Stimulated activated CD8-positive, alpha-beta memory T cell treated with anti-CD3 and anti-CD28 coated beads, Interleukin-2, amount 100 ng/mL, for 48 hours (primary cell): ENCODE data around the gene HRK.

Experiments
- DNase-seq, 2 donors: peaks; one replicate each; pipeline ENCODE4 v3.0.0-alpha.2; 2020; ENCODE audit warnings: low read depth in 2 of 2

Gene HRK

DNA sequence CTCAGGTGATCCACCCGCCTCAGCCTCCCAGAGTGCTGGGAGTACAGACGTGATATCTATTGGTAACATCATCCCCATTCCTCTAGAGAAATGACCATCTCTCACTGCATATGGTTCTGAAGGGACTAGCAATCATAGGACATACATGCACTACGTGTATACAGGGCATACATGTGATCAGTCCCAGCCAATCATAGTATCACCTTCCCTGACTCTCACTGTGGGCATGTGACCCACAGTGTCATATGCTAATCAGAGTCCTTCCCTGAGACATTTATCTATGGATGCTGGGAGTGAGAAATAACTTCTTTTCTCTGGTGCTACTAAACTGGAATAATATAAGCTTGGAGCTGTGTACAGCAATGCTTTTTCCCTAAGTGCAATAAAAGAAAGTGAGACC is 17.4 kb upstream of the HRK start:
- DNase-seq: no peak

DNA sequence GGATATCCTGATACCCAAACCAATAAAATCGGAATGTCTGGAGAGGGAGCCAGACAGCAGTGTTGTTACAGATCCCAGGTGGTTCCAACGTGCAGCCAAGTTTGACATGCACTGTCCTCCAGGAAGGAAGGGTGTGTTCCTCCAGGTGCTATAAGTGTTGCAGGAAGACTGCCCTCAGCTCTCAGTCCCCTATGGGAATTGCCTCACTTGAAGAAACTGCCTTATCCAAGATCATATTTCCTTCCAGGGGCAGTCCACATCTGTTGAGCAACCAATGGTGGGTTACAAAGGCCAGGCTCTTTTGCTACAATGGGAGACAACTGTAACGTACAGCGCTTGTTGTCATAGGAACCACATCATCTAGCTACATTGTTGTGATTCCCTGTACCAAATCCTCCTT is 16.2 kb upstream of the HRK start:
- no peak for DNase-seq

DNA sequence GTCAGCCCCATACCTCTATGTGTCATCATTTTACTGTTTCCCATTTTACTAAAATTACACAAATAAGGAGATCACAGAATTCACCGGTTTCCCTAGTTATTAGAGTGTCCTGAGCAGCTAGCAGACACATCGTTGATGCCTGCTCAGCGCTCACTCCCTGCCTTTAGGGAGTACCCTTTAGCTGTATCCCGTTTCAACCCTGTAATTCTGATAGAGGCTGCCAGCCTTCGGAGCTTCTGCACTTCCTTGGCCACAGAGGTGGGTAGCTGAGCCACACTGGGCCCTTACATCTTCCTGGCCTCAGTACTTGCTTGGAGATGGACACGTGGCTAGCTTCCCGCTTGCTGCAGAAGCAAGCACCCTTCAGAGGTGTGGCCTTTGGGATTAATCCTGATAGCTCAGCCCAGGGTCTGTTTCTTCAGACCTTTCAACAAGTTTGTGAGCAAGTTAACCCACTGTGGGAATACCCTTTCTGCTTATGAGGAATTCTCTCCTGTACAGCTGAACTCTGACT is 15.2 kb upstream of the HRK start:
- no peak for DNase-seq

DNA sequence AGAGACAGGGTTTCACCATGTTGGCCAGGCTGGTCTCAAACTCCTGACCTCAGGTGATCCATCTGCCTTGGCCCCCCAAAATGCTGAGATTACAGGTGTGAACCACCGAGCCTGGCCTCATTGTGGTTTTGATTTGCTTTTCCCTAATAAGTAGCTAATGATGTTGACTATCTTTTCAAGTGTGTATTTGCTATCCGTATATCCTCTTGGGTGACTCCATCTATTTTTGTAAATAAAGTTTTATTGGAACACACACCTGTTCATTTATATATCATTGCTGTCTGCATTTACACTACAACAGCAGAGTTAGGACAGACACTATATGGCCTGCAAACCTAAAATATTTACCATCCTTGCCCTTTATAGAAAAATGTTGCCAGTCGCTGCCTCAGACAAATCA is 13.7 kb upstream of the HRK start:
- no peak for DNase-seq

DNA sequence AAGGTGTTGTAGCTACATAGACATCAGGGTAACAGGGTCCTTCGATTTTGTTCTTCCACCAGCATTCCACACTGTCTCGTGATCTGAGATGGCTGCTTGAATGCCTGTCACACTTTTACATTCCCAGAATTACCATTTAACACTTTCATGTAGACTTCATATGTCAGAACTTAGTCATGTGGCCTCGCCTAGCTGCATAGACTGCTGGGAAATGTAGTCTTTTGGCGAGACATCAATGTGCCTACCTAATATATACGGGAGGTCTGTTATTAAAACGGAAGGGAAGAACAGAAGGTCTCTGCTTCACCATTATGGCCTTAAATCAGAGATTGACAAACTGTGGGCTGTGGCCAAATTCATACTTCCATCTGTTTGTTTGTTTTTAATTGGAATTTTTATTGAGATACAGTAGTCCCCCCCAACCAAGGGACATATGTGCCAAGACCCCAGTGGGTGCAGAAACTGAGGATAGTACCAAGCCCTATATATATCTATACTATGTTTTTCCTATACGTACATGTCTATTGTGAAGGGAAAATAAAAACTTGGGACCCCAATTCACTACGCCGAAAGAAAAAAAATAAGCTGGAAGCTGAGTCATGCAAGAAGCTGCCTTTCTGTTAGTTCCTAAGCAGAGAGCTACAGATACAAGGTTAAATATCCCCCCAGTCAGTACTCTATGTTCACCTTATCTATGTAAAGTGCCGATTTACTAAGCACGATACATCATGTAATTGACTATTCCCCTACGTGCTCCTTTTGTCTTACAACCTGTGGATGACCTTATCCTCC is 11.3 kb upstream of the HRK start:
- no peak for DNase-seq

DNA sequence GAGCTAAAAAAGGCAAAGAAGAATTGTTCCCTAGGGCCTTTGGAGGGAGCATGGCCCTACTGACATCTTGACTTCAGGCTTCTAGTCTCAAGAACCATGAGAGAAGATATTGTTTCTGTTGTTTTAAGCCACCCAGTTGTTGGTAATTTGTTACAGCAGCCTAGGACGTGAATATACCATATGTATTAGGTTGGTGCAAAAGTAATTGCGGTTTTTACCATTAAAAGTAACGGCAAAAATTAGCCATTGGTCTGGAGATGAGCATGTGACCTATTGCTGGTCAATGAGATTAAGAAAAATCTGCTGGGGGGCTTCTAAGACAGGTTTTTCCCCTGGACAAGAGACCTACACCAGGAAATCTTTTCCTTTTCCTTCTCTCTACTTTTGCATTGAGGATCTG is 9.8 kb upstream of the HRK start:
- DNase-seq: no peak

DNA sequence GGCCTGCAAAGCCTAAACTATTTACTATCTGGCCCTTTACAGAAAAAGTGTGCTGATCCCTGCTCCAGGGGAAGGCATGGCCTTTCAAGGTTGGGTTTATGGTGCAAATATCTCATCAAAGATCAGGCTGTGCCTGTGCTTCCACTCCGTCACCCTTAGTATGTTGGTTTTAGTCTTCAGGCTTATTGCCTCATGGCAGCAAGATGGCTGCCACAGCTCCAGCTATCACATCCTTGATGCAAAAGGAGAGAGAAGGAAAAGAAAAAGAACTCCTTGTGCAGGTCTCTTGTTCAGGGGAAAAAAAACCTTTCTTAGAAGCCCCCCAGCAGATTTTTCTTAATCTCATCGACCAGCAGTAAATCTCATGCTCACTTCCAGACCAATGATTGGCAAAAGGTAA is 9.1 kb upstream of the HRK start:
- DNase-seq: no peak

DNA sequence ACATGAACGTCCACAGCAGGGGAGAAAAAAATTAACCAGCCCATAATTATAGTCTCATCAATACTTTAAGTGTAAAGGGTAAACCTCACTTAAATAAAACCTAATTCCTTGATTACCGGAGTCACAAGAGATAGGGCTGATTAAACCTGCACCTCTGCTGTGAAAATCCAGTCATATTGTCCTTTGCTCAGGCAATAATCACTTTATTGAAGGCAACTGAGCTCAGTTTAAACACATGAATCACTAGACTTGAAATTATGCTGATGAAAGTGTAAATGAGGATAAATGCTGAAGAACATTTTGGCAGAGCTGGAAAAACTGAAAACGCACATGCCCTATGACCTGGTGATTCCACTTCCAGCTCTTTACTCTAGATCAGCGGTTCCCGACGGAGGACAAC is 6.7 kb upstream of the HRK start:
- no peak for DNase-seq

DNA sequence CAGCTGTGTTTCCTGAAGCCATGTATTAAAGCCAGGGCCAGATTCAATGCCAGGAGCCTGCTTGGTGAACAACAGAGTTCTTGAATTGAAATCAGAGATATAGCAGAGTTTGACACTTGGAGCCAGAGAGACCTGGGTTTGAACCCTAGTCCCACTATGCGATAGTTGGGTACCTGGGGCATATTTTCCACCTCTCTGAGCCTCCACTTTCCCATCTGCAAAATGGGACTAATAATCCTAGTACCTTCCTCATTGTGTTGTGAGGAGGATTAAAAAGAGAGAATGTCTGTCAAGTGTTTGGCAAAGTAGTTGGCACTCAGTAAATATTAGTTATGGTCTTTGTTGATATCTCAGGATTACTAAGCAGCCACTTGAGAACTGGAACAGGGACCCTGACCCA is 6.0 kb upstream of the HRK start:
- DNase-seq: no peak

DNA sequence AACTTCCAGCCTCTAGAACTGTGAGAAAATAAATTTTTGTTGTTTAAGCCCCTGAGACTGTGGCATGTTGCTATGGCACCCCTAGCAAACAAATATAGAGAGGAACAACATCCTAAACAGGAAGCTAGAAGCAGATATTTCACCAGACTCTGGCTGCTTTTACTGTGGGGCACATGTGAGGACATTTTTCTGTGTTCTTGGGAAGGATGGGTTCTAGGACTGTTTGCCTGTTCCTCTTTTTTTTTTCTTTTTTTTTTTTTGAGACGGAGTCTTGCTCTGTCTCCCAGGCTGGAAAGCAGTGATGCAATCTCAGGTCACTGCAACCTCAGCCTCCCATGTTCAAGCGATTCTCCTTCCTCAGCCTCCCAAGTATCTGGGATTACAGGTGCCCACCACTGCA is 4.2 kb upstream of the HRK start:
- DNase-seq: no peak

DNA sequence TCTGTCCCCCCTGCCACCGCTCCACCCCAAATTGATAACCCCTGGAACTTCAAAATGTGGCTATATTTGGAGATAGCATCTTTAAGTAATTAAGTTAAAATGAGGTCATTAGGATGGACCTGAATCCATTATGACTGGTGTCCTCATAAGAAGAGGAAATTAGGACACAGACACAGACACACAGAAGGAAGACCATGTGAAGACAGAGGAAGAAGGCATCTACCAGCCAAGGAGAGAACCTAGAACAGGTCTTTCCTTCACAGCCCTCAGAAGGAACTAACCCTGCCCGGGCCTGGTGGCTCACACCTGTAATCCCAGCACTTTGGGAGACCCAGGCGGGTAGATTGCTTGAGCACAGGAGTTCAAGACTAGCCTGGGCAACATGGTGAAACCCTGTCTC is 3.6 kb upstream of the HRK start:
- DNase-seq: no peak

DNA sequence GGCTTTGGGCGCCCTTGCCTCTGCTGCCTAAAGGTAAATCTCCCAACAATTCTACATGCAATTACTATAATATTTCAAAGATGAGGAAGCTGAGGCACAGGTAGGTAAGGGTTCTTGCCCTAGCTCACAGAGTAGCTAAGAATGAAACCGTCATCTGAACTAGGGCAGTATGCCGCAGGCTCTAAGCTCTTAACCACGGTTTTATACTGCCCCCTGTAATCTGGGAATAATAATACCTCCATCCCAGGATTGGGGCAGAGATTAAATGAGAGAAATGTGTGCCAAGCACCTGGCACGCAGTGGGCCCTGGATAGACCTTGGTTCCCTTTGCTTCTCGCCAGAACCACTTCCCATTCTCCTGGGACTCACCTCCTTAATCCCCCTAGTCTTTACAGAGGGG is 1.5 kb upstream of the HRK start:
- DNase-seq: no peak

DNA sequence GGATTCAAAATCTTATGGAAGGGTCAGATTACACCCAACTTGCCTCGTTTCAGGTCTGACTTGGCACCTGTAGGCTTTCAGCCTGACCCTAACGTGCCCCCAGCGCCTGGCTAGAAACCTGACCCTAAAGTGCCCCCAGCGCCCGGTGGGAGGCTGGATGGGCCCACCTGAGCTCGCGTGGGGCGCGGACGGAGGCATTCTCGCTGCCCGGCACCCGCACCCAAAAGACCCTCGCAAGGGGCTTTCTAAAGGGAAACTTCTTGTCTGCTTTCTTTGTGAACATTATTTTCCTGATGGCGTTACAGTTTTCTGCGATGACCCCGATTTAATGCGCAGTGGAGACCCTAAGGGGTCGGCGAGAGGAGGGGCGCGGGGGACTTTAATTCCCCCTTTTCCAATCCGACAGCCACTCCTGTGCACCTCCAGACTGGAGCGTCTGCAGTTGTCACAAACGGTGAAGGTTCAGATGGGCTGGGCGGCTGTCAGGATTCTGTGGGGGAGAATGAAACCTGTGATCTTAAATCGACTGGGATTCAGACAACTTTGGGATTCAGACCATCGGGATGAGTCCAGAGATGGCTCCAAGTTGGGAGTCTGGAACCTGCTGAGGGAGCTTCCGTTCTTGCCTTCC is 751 bp upstream of the HRK start:
- no peak for DNase-seq

DNA sequence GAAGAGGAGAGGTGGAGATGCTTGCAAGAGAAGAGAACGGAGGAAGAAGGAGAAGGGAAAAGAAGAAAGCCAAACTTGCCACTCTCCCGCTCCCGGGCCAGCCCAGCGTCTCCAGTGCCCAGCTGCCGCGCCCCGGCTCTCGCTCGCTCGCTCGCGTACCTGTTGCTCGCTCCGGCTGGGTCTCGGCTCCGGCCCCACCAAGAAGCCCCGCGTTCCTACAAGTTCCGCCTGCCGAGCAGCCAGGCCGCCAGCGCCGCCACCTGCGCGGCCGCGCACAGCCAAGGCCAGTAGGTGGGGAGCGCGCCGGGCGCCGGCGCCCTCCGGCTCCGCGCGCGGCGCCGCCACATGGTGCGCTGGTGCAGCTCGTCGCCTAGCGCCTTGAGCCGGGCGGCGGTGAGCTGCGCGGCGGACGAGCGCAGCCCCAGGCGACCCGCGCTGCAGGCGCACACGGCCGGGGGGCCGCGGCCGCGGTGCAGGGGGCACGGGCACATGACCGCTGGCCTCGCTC is 370 bp downstream of the HRK start:
- peak; percentile 23 to 28 for DNase-seq

DNA sequence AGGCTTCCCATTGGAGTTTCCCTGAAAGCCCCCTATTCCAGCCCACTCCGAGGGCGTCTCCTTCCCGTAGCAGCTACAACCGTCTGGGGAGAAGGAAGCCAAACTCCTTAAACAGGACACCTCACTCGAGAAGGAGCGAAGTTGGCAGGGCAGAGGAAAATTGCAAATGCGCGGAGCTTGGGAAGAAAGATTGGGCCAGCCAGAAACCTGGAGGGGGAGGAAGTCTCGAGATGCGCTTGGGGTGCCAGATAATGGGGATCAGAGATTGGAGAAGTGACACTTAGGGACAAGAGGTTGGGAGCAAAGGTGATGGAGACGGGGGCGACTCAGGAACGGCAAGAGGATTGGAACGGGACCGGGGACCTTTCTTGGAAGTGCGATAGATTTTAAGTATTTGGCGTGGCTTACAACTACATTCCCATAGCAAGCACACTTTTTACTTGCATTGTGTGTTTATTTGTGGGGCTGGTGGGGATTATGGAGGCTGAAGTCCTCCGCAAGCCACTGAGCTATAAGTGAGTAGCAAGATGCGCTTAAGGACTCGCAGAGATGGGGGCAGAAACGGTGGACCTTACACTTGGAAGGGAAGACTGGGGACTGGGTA is 926 bp downstream of the HRK start:
- no peak for DNase-seq

DNA sequence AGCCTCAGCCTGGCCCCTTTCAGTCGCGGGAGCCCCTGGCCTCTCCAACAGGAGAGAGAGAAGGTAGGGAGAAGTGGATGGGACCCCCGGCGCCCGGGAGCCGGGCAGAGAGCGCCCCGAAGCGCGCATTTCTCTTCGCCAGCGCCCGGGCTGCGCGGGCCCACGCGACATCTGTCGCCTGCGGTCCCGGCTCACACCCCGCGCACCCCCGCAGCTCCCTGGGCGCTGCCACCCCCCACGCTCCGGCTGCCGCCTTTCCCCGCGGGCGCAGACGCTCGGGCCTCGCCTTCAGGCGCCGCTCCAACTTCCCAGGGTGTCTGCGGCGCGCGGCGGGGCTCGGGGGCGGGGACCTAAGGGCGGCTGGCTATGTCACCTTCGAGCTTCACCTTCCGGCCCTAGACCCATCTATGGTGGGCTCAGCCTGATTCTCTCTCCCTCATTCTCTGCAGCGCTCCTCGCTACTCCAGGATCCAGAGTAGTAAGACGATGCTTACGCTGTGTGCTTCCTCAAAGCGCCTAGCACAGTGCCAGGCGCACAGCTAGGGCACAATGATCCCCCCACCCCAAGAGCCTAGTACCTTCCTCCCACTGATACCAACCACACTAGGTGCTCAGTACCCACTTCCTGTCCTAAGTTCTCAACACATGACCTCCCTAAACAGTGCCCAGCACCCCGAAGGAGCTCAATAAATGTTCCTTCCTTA is 1.6 kb downstream of the HRK start:
- DNase-seq: no peak

DNA sequence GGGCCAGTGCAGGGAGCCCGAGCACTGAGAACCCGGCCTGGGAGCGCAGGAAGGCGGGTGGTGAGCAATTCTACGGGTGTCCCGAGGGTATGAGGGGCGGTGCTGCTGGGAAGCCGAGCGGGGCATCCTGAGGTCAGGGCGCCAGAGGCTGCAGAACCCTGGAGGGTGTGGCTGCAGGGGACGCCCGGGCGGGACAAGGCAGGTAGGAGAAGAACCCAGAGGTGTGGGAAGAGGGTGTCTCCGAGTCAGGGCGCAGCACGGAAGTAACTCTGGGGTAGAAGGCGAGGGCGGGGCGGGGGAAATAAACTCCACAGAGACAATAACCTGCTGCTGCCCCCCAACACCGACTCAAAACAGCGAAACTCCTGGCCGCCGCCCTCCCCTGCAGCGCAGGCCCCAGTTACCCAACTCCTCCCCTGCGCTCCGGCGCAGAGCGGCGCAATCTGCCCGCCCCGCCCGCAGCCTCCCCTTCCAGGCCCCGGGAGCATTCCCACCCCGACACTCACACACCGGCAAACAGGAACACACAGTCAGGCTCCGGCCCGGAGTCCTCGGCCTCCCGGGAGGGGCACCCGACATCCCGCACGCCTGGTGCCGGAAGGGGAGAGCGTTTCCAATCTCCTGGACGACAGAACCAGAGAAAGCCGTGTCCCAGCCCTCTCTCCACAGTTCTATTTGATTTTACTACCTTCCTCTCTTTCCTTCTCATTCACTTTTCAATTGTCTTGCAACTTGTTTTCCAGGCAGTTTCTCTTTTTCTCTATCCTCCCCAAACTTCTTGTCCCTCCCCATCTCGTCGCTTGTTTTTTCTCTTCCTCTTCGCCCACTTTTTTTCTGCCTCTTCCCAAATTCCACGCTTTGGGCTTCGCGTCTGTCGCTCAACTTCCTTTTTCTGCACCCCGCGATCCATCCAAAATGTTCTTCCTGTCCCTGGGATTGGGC is 2.4 kb downstream of the HRK start:
- no peak for DNase-seq

DNA sequence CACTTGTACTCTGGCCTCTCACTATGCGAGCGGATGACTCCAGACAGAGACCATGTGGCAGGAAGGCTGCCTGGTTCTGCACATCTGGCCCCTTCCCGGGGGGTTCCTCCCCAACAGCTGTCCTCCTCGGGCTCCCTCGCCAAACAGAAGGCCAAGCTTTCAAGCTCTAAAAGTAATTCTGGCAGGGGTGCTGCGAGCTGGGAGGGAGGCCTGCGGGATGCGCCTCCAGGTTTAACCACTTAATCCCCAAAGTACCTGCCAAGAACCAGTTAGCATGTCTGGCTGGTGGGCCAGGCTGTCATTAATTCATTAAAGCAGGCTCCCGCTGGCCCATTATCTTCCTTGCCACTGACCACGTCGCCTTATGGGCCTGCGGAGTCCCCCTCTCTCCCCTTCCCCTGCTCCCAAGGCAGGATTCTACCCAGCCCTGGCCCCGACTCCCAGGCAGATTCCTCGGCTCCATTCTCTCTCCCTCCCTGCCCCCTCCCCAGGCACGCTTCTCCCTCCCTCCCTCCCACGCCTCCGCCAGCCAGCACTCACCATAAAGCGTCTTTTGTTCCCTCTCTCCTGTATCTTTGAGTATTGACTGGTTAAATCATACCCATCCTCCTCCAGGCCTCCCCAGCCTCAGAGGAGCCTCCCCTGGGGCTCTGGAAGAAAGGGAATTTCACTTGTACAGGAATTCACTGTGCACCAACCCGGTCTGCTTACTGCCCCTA is 4.9 kb downstream of the HRK start:
- no peak for DNase-seq

DNA sequence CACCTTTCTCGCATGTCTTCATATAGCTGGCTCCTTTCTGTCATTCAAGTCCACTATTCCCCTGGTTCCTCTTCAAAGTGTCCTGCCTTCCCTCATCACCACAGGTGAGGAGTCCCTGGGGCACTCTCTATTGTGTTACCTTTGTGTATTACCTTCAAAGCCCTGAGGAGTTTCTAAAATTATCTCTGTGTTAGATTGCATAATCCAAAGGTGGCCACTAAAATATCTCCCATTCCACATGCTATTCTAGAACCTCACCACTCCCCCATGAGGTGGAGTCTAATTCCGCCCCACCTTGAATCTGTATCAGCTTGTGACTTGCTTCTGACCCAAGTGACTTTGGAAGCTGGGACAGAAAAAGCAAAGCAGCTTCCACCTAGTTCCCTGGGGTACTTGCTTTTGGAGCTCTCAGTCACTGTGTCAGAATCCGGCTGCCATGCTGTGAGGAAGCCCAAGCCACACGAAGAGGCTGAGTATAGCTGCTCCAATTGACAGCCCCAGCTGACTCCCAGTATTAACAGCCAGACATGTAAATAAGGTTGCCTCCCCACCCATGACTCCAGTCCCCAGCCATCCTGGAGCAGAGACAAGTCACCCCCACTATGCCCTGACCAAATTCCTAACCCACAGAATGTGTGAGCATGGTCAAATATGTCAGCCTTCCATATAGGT is 6.8 kb downstream of the HRK start:
- no peak for DNase-seq

DNA sequence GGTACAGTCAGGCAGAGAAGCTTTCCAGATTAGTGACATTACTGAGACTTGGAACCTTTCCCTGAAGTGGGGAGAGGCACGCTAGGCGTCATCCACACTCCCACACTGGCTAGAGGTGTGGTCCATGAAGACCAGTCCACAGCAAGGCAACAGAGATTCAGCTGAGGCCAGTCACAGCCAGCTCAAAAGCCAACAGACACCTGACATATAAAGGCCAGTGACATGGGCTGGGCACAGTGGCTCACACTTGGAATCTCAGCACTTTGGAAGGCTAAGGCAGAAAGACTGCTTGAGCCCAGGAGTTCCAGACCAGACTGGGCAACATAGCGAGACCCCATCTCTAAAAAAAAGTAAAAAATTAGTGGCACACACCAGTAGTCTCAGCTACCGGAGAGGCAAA is 10.9 kb downstream of the HRK start:
- no peak for DNase-seq
